ENCODE results near the gene NOP53.

GRCh38 chr19:47749326-47749725 lies 4.0 kb downstream of the NOP53 start:
- TF ChIP-seq CTCF (IDR thresholded peaks at IDR 0.05) (no peak), POLR2A (IDR thresholded peaks at IDR 0.05) (no peak)

Measured in body of pancreas (tissue), 4 donors.